Activated CD4-positive, CD25-positive, alpha-beta regulatory T cell treated with anti-CD3 and anti-CD28 coated beads, Interleukin-2, amount 50 U/mL, for 24 hours (primary cell): Measurements from ENCODE around the gene ISL2.

ENCODE experiments used
- ATAC-seq, 2 donors: fragments of 150-1000 bp; cut with Tn5 transposase; one replicate each; pipeline ENCODE4 v1.10.0; 2021; ENCODE audit warnings: mild to moderate bottlenecking in 1 of 2, moderate library complexity in 1 of 2

Gene ISL2

DNA sequence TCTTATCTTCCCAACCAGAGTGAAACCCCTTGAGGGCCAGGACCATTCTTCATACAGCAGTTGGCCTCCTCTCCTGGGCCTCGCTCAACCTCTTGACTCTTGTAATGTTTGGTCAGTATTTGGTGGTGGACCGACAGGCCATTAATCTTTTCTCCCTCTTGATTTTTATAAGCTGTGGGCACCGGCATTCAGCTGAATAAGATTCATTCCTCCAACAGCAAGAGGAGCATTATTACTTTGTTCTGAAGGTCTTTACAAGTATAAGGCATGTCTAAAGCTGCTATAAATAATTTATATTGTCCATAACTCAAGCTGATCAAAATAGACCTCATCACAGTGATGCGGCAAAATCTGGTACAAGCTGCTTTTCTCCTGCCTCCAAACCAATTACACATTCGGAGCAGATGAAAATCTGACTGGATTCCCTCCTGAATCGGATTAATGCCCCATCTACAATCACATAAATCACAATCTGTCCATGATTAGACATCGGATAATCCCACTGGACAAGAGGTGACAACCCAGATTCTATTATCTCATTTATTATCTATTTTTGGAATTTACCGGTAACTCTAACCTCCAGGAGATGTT is 8.4 kb upstream of the ISL2 start:
- no peak for ATAC-seq

DNA sequence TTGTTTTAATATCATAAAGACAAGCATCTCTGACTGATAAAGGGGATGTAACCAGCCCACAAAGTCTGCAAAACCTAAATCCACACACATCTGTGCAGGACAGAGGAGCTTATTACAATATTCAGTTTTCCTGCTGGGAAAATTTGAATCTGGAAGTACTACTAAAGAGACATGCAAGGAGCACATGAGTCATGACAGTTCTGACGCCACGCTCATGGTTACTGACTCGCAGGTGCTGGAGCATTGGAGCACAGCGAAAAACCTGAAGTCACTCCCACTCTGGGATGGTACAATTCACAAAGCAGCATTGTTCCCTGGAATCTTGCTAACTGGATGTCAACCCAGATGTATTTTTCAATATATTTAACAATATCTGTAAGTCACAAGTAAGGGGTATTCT is 7.6 kb upstream of the ISL2 start:
- ATAC-seq = no peak

DNA sequence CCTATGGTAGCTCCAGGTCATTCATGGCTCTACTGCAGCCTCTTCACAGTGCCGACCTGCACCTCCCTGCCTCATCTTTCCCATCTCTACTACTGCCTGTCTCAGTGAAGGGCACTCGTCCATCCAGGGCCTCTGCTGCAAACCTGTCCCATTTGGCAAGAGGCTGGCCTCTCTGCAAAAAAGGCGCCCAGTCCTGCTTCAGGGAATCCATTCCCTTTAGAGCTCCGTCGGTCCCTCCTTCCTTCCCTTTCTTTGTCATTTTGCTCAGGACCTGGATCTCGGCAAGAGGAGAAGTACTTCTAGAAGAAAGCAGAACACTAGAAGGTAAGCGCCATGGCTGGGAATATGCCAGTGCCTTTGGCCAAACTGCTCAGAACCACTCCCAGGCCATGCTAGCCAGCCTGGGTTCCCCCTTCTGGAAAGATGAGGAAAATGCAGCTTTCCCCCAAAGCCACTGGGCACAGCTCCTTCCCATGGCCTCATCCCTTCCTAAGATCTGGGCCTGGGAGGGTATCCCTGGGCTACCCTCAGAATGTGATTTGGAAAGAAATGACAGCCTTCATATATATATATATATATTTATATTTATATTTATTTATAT is 6.4 kb upstream of the ISL2 start:
- ATAC-seq = no peak

DNA sequence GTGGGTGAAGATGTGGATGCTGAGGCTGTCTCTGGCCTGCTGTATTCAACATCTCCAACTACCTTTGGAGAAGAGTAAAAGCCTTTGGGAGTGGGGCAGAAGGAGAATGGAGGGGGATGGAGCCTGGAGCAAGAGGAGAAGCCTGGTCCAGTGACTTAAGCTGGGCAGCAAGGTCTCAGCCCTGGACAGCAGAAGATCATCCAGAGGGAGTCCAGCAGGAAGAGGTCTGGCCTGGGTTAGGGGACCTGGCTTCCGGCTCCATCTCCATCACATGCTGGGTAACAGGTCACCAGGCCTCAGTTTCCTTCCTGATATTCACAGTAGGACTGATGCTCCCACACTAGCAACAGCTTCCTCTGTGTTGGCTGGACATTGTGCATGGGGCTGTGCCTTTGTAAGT is 3.8 kb upstream of the ISL2 start:
- no peak for ATAC-seq

DNA sequence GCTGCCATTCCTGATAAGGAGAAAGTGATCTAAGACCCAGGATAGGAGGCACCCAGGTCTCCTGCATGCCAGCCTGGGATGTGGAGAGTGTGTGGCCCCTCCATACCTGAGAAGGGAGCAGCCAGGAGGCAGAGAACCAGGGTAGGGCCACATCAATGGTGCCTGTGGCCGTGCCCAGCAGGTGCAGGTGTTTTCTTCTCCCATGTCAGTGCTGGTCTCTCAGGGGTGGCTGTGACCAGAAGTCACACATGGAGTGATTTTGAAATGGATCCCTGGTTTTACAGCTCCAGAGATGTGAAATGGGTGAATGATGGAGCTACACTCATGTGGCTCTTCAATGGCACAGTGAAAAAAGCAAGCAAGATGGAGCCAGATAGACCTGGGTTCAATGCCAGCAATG is 3.3 kb upstream of the ISL2 start:
- no peak for ATAC-seq

DNA sequence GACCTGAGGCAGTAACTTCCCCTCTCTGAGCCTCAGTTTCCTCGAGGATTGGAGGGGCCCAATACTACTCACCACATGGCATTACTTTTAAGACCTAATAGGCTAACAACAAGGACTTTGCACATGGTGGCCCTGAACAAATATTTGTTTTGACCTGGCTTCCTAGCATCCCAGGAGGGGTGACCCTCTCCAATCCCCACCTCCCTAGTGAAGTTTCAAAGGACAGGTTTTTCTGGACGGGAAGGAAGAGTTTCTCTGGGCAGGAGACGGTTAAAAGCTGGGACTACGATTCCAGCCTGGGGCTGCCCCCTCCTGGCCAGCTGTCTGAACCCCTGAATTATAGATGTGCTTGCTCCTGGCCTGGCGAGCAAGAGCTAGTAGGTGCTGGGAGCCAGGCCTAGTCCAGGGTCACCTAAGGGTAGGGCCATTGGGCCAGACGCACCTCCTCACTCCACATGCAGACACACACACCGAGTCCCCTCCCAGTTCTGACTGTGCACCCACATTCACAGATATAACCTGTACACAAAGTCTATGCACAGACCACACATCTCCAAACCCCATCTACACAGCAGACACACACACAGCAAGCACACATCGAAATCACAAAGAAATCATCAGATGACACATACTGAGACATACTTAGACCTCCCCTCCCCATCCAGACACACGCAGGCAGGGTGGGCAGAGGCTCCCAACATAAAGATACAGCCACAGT is 2.7 kb upstream of the ISL2 start:
- peak in 1 of 2 donors; percentile 6 for ATAC-seq

DNA sequence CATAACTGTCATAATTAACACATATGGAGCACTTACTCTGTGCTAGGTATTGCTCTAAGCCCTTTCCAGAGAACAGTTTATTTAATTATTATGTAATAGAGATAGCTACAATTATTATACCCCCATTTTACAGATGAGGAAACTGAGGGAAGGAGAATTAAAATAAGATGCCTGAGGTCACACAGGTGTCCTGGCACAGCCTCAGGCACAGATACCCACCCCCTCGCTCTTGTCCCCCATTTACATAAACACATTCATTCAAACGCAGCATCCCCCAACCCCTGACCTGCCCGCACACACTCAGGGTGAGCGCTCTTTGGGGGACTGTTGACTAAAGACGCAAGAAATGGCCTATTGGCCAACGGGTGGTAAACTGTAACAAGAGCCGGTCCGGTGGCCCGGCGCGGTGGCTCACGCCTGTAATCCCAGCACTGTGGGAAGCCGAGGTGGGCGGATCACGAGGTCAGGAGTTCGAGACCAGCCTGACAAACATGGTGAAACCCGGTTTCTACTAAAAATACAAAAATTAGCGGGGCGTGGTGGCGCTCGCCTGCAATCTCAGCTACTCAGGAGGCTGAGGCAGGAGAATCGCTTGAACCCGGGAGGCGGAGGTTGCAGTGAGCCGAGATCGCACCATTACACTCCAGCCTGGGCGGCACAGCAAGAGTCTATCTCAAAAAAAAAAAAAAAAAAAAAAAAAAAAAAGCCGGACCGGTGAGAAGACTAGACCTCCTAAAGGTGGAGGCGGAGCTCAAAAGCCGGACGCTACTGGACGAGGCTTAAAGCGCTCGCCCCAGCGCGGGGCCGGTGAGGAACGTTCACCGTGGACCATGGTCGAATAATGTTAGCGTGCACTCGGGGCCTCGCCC is 1.9 kb upstream of the ISL2 start:
- no peak for ATAC-seq

DNA sequence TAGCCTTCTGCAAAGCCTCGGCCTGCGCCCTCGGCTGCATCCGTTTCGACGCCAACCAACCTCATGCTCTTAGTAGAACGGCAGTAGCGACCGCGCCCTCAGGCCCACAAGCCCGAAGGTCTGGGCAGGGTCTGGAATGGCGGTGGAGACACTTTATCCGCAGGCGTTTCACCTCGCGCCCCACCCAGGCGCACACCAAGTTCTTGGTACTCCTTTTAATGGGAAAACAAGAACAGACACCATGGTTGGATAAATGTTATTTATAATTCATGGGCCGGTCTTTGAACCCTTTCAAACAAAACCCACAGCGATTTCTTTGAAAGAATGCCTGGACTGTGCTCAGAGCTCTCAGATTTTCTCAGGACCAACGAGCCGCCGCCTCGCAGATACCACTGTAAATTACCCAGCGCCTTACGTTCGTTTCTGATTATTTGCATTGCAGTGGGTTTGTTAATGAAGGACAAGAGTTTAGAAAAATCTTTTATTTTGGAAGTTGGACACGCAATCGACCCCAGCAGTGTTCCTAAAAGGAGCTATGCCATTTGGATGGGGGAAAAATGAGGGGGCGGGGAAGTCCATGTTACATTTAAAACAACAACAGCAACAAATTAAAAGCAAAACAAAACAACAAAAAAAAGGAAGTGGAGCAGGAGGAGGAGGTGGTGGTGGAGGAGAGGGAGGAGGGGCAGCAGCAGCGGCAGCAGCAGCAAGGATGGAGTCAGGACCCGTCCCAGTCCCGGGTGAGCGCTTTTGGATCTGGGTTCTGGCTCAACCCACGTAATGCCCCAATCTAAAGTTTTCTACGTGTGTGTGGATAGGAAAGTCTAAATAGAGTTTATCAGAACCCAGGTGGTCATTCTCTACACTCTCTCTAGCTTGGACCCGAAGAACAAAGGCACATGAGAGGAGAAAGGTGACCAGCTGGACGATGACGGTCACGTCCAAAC is 993 bp upstream of the ISL2 start:
- ATAC-seq = no peak

DNA sequence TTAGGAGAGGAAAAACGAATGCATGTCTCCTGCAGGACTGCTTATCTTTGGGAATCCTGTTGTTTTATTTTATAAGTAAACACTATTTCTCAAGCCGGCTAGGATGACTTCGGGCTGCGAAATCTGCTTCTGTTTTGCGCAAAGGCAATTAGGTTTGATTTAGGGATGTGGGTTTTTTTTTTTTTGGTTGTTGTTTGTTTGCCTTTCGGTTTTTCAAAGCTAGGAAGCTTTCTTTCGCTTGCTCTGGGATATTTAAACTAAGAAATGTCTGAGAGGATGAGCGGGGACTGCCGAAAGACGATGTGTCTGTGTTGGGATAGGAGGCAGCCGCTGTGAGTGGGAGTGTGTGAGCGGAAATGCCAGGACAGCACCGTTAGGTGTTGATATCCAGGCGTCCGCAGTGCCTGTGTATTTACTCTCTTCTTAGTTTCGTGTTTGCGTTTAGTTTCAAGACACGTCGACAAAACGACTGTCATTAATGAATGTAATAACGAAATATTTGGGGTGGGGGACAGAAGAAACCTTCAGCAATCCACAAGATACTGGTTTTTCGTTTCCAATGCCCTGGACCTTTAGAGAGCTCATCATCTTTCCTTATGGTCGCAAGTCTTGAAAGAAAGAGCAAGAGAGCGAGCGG is 604 bp downstream of the ISL2 start:
- ATAC-seq = no peak

DNA sequence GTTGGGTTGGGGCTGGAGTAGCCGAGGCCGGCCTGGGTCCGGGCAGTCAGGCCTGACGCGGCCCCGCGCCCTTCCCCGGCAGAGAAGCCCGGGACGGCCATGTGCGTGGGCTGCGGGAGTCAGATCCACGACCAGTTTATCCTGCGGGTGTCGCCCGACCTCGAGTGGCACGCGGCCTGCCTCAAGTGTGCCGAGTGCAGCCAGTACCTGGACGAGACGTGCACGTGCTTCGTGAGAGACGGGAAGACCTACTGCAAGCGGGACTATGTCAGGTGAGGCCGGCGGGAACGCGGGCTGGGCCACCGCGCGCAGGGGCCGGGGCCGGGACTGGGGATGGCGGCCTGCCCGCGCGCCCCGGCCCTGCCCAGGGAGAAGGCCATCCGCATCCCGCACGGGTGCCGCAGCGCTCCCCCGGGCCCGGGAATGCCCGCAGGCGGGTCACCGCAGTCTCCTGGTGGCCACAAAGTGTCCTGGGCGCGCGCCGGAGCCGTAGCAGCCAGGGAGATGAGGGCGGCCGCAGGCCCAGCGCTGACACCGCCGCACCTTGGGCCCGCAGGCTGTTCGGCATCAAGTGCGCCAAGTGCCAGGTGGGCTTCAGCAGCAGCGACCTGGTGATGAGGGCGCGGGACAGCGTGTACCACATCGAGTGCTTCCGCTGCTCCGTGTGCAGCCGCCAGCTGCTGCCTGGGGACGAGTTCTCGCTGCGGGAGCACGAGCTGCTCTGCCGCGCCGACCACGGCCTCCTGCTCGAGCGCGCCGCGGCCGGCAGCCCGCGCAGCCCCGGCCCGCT is 1.3 kb downstream of the ISL2 start:
- no peak for ATAC-seq

DNA sequence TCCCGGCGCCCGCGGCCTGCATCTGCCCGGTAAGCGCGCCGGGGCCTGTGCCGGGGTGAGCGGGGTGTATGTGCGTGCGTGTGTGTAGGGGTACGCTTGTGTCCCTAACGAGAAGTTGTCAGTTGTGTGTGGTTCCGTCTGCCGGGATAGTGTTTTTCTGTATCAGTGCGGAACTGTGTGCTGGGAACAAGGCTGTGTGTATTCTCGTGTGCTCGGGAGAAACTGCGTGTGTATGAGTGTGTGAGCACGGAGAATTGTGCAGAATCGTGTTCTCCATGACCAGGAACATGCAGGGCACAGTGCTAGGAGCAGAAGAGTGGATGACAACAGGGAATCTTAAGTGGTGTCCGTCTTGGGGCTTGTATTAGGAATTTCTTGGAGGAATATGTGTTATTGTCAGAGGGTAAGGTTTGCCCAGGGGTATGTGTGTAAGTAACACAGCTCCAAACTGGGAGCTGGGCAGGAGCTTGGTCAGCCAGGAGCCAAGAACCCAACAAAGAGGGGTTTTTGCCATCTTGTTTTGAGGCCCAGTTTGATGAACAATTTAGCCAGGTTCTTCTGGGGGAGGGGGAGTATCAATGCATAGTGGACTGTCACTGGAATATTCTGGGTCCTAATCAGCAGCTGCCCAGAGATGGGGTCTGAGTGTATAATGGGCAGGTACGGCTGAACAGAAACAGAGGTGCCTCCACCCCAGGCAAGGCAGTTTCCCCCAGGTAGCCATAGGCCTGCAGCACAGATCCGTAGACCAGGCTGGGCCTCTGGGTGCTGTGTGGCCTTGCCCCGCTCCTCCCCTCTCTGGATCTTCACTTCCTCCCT is 2.1 kb downstream of the ISL2 start:
- no peak for ATAC-seq

DNA sequence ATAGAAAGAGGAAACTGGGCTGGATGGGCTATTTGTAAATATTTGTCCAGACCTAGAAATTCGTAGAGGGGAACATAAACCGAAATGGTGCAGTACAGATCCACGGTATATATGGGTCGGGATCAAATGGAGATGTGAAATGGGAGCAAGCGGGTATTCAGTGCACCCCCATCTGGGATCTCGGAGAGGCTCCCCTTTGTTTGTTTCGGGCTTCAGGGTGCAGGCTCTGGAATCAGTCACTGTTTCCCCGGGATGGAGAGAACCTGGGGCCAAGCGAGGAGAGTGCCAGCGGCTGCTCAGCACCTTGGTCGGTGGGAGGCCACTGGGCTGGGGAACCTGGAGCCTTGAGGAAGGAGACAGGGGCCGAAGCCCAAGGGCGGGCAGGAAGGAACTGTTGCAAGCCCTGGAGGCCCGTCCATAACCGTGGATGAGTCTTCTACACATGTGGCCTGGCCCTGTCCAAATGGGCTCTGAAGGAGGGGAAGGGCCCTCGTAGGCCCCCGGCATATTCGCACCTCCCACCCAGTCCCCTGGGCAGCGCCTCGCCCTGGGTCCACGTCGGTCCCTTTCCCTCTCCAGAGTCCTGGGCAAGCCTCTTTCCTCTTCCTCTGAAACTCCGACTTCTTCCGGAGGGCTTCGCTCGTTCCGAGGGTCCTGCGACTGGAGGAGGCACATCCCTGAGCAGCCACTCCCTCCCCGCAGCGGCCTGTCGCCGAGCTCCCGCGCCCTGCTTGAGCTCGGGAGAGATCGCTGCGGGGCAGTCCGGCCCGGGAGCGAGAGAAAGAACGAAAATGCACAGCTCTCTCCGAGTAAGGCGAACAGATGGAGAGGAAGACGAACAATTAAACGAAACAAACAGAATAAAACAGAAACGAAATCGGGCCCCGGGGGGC is 3.0 kb downstream of the ISL2 start:
- ATAC-seq = no peak

DNA sequence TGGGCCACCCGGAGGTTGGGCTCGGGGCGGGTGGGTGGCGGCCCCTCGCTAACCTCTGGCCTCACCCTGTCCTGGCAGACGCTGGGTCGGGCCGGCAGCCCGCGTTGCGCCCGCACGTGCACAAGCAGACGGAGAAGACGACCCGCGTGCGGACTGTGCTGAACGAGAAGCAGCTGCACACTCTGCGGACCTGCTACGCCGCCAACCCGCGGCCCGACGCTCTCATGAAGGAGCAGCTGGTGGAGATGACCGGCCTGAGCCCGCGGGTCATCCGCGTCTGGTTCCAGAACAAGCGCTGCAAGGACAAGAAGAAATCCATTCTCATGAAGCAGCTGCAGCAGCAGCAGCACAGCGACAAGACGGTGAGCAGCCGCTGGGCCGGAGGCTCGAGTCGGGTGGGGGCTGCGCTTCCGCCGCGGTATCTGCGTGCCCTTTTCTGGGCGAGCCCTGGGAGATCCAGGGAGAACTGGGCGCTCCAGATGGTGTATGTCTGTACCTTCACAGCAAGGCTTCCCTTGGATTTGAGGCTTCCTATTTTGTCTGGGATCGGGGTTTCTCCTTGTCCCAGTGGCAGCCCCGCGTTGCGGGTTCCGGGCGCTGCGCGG is 3.7 kb downstream of the ISL2 start:
- ATAC-seq = no peak

DNA sequence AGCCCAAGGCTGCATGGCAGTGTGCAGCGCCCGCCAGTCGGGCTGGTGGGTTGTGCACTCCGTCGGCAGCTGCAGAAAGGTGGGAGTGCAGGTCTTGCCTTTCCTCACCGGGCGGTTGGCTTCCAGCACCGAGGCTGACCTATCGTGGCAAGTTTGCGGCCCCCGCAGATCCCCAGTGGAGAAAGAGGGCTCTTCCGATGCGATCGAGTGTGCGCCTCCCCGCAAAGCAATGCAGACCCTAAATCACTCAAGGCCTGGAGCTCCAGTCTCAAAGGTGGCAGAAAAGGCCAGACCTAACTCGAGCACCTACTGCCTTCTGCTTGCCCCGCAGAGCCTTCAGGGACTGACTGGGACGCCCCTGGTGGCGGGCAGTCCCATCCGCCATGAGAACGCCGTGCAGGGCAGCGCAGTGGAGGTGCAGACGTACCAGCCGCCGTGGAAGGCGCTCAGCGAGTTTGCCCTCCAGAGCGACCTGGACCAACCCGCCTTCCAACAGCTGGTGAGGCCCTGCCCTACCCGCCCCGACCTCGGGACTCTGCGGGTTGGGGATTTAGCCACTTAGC is 4.3 kb downstream of the ISL2 start:
- ATAC-seq = peak; percentile 55 to 61

DNA sequence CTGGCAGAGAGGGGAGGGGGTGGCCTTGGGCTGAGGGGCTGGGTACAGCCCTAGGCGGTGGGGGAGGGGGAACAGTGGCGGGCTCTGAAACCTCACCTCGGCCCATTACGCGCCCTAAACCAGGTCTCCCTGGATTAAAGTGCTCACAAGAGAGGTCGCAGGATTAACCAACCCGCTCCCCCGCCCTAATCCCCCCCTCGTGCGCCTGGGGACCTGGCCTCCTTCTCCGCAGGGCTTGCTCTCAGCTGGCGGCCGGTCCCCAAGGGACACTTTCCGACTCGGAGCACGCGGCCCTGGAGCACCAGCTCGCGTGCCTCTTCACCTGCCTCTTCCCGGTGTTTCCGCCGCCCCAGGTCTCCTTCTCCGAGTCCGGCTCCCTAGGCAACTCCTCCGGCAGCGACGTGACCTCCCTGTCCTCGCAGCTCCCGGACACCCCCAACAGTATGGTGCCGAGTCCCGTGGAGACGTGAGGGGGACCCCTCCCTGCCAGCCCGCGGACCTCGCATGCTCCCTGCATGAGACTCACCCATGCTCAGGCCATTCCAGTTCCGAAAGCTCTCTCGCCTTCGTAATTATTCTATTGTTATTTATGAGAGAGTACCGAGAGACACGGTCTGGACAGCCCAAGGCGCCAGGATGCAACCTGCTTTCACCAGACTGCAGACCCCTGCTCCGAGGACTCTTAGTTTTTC is 4.9 kb downstream of the ISL2 start:
- no peak for ATAC-seq

DNA sequence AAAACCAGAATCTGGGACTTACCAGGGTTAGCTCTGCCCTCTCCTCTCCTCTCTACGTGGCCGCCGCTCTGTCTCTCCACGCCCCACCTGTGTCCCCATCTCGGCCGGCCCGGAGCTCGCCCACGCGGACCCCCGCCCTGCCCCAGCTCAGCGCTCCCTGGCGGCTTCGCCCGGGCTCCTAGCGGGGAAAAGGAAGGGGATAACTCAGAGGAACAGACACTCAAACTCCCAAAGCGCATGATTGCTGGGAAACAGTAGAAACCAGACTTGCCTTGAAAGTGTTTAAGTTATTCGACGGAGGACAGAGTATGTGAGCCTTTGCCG is 5.4 kb downstream of the ISL2 start:
- ATAC-seq = no peak

DNA sequence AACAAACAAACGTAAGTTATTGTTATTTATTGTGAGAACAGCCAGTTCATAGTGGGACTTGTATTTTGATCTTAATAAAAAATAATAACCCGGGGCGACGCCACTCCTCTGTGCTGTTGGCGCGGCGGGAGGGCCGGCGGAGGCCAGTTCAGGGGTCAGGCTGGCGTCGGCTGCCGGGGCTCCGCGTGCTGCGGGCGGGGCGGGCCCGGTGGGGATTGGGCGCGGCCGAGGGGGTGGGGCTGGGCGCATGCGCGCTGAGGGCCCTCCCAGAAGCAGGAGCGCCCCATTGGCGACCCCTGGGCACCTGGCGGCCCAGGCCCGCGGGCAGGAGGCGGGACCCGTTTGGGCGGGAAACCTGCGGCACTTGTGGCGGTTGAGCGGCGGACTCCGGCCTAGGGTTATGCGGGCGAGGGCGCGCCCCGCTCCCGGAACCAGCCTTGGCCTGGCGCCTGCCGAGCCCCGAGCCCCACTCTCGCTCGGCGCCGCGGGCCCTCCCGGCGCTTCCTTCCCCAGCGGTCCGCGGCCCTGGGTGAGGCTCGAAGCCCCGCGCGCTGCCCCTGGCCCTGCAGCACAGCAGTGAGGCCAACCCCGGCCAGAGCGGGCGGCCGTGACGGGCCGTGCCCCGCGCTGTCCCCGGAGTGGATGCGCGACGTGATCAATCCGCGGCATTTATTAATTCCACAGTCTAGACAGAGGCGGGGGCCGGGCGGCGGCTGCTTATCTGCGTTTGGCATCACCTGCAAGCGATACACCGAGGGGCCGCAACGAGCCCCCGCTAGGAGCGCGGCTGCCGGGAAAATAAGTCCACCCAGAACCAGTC is 6.0 kb downstream of the ISL2 start:
- no peak for ATAC-seq
